GM18867 (cell line): ENCODE measurements around the gene KLHL7.
"Not testable (repeated sequence)": the region's sequence is repeated elsewhere in the genome, so short reads cannot be mapped to it uniquely, and the experiment has no call there.

Experiments used
- ATAC-seq: cut with Tn5 transposase; IDR thresholded peaks from one replicate; pipeline ENCODE4 v1.9.1; 2021; ENCODE audit warnings: mild to moderate bottlenecking, moderate library complexity; ENCODE audit not compliant: unreplicated experiment

KLHL7 gene

GRCh38 chr7:23106823-23107663 lies 1.5 kb downstream of the KLHL7 start:
- no peak for ATAC-seq

- no peak for ATAC-seq
Measured at GRCh38 chr7:23107781-23108180, 2.2 kb downstream of the KLHL7 start.

GRCh38 chr7:23108995-23109394 lies 3.4 kb downstream of the KLHL7 start:
- ATAC-seq: no peak

- no peak for ATAC-seq
Measured at GRCh38 chr7:23109470-23109869, 3.9 kb downstream of the KLHL7 start.

GRCh38 chr7:23114896-23115295 lies 9.3 kb downstream of the KLHL7 start:
- no peak for ATAC-seq

DNA sequence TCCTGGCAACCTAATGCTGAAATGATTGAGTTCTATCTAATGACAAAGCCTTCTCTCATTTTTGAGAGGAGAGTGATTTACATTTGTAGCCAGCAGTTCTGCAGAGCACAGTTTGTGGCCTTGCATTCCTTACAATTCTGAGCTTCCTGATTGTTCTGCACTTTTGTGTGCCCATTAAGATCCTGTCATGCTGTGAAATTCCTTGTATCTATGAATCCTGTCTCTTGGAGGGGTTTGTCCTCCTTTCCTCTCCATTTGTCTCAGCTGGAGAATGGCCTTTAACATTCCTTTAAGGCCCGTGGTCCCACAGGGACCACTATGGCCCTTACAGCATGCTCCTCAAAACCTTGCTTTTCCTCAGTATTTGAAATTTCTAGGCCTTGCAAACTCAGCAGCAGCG lies 10.4 kb downstream of the KLHL7 start:
- ATAC-seq: no peak

DNA sequence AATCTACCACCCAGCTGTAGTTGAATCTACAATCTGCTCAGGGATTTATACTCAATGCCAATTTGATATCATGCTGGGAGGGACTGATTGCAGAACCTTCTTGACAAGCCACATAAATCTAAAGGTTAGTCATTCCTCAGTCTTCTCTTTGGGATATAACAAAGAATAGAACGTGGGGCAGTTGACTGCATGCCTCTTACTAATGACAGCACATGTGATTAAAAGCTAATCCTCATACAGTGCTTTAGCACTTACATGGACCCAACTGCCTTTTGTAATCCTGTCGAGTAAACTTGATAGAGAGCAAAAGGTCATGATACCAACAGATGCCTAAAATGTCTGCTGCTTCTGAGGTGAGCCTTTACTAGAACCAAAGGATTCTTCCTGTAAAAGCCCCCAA lies 12.3 kb downstream of the KLHL7 start:
- ATAC-seq: no peak

- ATAC-seq: no peak
Measured at GRCh38 chr7:23120106-23120505, 14.5 kb downstream of the KLHL7 start.

- ATAC-seq: no peak
Measured at GRCh38 chr7:23121165-23121564, 15.6 kb downstream of the KLHL7 start.

GRCh38 chr7:23123007-23123406 lies 17.4 kb downstream of the KLHL7 start:
- no peak for ATAC-seq

GRCh38 chr7:23123465-23123864 lies 17.9 kb downstream of the KLHL7 start:
- ATAC-seq: no peak

GRCh38 chr7:23129036-23129435 lies 23.5 kb downstream of the KLHL7 start:
- no peak for ATAC-seq

DNA sequence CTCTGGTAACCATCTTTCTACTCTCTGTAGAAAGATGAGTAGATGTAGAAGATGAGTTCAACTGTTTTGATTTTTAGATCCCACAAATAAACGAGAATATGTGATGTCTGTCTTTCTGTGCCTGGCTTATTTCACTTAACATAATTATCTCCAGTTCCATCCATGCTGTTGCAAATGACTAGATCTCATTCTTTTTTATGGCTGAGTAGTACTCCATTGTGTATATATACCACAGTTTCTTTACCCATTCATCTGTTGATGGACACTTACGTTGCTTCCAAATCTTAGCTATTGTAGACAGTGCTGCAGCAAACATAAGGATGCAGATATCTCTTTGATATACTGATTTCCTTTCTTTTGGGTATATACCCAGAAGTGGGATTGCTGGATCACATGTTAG lies 26.2 kb downstream of the KLHL7 start:
- not testable (repeated sequence) for ATAC-seq

DNA sequence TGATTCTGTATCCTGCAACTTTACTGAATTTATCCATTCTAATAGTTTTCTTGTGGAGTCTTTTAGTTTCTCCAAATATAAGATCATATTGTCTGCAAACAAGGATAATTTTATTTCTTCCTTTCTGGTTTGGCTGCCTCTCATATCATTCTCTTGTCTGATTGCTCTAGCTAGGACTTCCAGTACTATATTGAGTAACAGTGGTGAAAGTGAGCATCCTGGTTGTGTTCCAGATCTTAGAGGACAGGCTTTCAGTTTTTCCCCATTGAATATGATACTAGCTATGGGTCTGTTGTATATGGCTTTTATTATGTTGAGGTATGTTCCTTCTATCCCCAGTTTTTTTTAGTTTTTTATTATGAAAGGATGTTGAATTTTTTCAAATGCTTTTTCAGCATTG lies 28.2 kb downstream of the KLHL7 start:
- no peak for ATAC-seq

GRCh38 chr7:23135755-23136154 lies 30.2 kb downstream of the KLHL7 start:
- no peak for ATAC-seq

DNA sequence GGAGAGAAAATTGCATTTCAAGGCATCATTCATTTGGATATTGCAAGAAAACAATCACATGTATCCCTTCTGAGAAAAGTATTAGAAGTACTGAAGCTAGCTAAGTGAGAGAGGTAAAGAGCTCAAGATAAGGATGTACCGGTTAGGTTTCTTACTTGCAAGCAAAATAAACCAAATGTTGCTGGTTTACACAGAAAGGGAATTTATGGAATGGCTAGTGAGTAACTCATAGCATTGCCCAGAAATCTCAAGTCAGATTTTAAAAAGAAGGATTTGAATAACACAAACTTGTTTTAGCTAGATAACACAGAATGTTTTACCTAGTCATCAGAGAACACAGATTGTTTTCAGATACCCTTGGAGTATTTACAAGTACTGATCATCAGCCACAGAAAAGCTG lies 30.6 kb downstream of the KLHL7 start:
- no peak for ATAC-seq

DNA sequence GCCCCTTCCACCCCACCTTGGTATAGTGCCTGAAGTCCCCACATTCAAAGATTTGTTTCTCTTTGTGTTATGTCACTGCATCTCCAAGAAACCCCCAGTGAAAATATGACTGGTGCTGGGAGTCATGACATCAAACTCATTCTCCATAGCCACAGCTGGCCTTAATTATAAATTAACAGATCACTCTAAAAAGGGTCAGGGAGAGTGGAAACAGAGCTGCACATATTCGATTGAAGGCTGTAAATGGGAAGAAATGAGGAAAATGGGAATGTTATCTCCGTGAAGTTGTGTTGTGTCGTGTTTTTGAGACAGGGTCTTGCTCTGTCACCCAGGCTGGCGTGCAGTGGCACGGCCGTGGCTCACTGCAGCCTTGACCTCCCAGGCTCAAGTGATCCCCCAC lies 52.1 kb downstream of the KLHL7 start:
- ATAC-seq: no peak

DNA sequence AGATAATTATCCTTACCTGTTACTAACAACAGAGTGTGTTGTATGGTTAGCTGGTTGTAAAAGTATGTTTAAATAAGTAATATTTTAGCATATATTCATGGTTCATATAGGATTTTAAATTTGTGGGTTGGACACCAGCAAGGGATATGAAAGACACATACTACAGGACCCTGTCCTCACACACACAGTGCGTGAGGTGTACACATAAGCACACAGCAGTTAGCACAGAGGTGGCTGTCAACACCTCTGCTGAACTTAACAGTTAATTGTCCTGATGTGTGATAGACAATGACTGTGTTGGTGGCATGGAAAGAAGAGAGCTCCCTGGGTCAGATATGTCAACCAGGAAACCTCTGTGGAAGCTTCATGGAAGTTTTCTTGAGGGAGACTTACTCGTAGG lies 53.0 kb downstream of the KLHL7 start:
- no peak for ATAC-seq

GRCh38 chr7:23161482-23161881 lies 55.9 kb downstream of the KLHL7 start:
- no peak for ATAC-seq

GRCh38 chr7:23164846-23165245 lies 59.3 kb downstream of the KLHL7 start:
- no peak for ATAC-seq

GRCh38 chr7:23165316-23165715 lies 59.7 kb downstream of the KLHL7 start:
- ATAC-seq: no peak

DNA sequence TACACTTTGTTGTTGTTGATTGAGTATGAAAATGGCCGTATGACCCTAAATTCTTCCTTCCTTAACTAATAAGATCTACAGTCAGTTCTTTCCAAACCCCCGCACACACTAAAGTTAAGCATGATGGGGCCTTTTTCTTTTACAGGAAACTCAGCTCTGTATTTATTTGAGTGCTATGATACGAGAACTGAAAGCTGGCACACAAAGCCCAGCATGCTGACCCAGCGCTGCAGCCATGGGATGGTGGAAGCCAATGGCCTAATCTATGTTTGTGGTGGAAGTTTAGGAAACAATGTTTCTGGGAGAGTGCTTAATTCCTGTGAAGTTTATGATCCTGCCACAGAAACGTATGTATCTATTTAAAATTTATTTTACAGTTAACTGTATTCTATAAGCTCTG lies 62.1 kb downstream of the KLHL7 start:
- no peak for ATAC-seq
